K562 (cell line): ENCODE results near the gene DIAPH3. TPM values are rescaled to one million over a fixed set of nuclear protein-coding genes. Genes with fewer than 3 reads are reported as not detected.

ENCODE experiments used
- ATAC-seq: fragments of 200-7000 bp; cut with Tn5 transposase; 3 replicates; pipeline ENCODE4 v1.9.1; 2020; ENCODE audit warnings: moderate library complexity
- BruUV-seq: library from RNA; stranded (reverse); fragments of 400-500 nt; replicated peaks from 2 replicates; lab custom pipeline; 2021; lab: Mats Ljungman, UMichigan
- CTCF ChIA-PET: fragments of 300-600 bp; formaldehyde crosslinking; extraction: SDS; loops from one replicate; lab custom pipeline; 2021; ENCODE audit warnings: low intra/inter-chr PET ratio; lab: Yijun Ruan, JAX
- POLR2A ChIA-PET: fragments of 300-600, 350-650 bp; sonication (Branson Sonifier 250); formaldehyde crosslinking; extraction: SDS; loops from one replicate; lab custom pipeline; 2021; ENCODE audit warnings: antibody characterized with exemption, inconsistent platforms; lab: Yijun Ruan, JAX
- DNase-seq, 4 experiments: peaks; one replicate each; pipeline versions ENCODE4 v3.0.0 to v3.0.0-alpha.2; 2011 to 2018; ENCODE audit warnings: low spot score in 3 of 4, mixed read lengths in 3 of 4; ENCODE audit errors: extremely low read depth in 1 of 4
- FAIRE-seq: peaks from 2 replicates; lab custom pipeline; 2011; peaks lifted over from hg19 to GRCh38; lab: Jason Lieb, UNC
- H2AFZ ChIP-seq: 2 replicates; pipeline ENCODE4 v1.6.0; 2011; ENCODE audit warnings: low read depth, low read length, control low read depth, inconsistent platforms
- H3K27ac ChIP-seq: fragments of 200-600 bp; 3 replicates; pipeline ENCODE4 v1.8.0; 2011; ENCODE audit warnings: low read depth, mild to moderate bottlenecking, control low read depth, inconsistent platforms, low read length, moderate library complexity, mixed read lengths; ENCODE audit errors: extremely low read depth
- H3K27me3 ChIP-seq, 2 experiments: fragments of 300-600 bp in 1 of 2; 2 replicates in 1 of 2; 3 replicates in 1 of 2; pipeline versions ENCODE4 v1.6.0 to v1.8.0; 2011; ENCODE audit warnings: inconsistent platforms in 2 of 2, low read length in 2 of 2, mild to moderate bottlenecking in 1 of 2, mixed read lengths in 1 of 2, moderate library complexity in 1 of 2; ENCODE audit not compliant: control insufficient read depth in 2 of 2, insufficient read depth in 2 of 2
- H3K36me3 ChIP-seq: fragments of 300-600 bp; 3 replicates; pipeline ENCODE4 v1.8.0; 2011; ENCODE audit warnings: mild to moderate bottlenecking, low read length, inconsistent platforms; ENCODE audit not compliant: control insufficient read depth, insufficient read depth
- H3K4me1 ChIP-seq, 2 experiments: fragments of 200-600 bp in 1 of 2; replicated peaks in 1 of 2; 2 replicates in 1 of 2; 3 replicates in 1 of 2; pipeline versions ENCODE4 v1.5.1 to v1.8.0; 2011; ENCODE audit warnings: inconsistent platforms in 2 of 2, low read length in 2 of 2, mild to moderate bottlenecking in 1 of 2, mixed read lengths in 1 of 2, moderate library complexity in 1 of 2; ENCODE audit not compliant: control insufficient read depth in 2 of 2, insufficient read depth in 2 of 2
- H3K4me2 ChIP-seq: 2 replicates; pipeline ENCODE4 v1.6.1; 2011; ENCODE audit warnings: low read length, control low read depth, inconsistent platforms, mixed read lengths; ENCODE audit not compliant: insufficient read depth
- H3K4me3 ChIP-seq: fragments of 200-600 bp; sonication (generic), shearing (Covaris generic); 2 replicates; pipeline ENCODE4 v1.5.1; 2016; ENCODE audit warnings: control low read depth, inconsistent platforms
- H3K79me2 ChIP-seq: fragments of 200-600 bp; 3 replicates; pipeline ENCODE4 v1.8.0; 2011; ENCODE audit warnings: low read length, inconsistent platforms; ENCODE audit not compliant: control insufficient read depth, insufficient read depth
- H3K9ac ChIP-seq, 2 experiments: 2 replicates each; pipeline versions ENCODE4 v1.6.0 to v1.6.1; 2011; ENCODE audit warnings: low read depth in 2 of 2, low read length in 2 of 2, control low read depth in 1 of 2, inconsistent platforms in 1 of 2, mild to moderate bottlenecking in 1 of 2, mixed read lengths in 1 of 2; ENCODE audit not compliant: insufficient read depth in 1 of 2
- H3K9me1 ChIP-seq: one replicate; pipeline ENCODE4 v1.6.0; 2011; ENCODE audit warnings: inconsistent platforms, mild to moderate bottlenecking, low read length, moderate library complexity; ENCODE audit not compliant: control insufficient read depth, insufficient read depth
- H3K9me3 ChIP-seq: replicated peaks from 2 replicates; pipeline ENCODE4 v1.5.1; 2011; ENCODE audit warnings: low read depth, low read length, inconsistent platforms; ENCODE audit not compliant: control insufficient read depth, insufficient read depth
- H4K20me1 ChIP-seq: replicated peaks from 2 replicates; pipeline ENCODE4 v1.6.1; 2011; ENCODE audit warnings: low read length, inconsistent platforms, mixed read lengths; ENCODE audit not compliant: control insufficient read depth, insufficient read depth
- CEBPB ChIP-seq: fragments of 450-650 bp; IDR thresholded peaks from 2 replicates; pipeline ENCODE4 v1.6.1; 2016; ENCODE audit warnings: missing genetic modification characterization, missing compliant biosample characterization
- EP300 ChIP-seq: IDR thresholded peaks from 2 replicates; pipeline ENCODE4 v1.6.1; 2012; ENCODE audit warnings: low read length, improper control_type of control experiment
- POLR2H ChIP-seq: IDR thresholded peaks from 2 replicates; pipeline ENCODE4 v1.6.1; 2016; ENCODE audit warnings: missing genetic modification characterization, low read depth, mild to moderate bottlenecking, control low read depth, missing compliant biosample characterization, moderate library complexity
- REST ChIP-seq, 2 experiments: fragments of 450-650 bp; formaldehyde crosslinking in 1 of 2; IDR thresholded peaks; 2 replicates each; pipeline versions ENCODE4 v1.4.0 to v1.6.1; 2014 to 2020; ENCODE audit warnings: mild to moderate bottlenecking in 2 of 2, borderline replicate concordance in 1 of 2, low read depth in 1 of 2
- SMAD3 ChIP-seq: fragments of 450-650 bp; formaldehyde crosslinking; conservative IDR thresholded peaks from 2 replicates; pipeline ENCODE4 v1.4.0; 2020; ENCODE audit warnings: mild to moderate bottlenecking
- TOE1 ChIP-seq, 2 experiments: fragments of 450-650 bp in 1 of 2; sonication (generic) in 1 of 2; formaldehyde crosslinking in 1 of 2; IDR thresholded peaks; 2 replicates each; pipeline versions ENCODE4 v1.7.1 to v1.8.0; 2016 to 2022; ENCODE audit warnings: borderline replicate concordance in 2 of 2, mild to moderate bottlenecking in 2 of 2, antibody characterized with exemption in 1 of 2, inconsistent platforms in 1 of 2, low read depth in 1 of 2, missing genetic modification reagents in 1 of 2, moderate library complexity in 1 of 2
- ZNF699 ChIP-seq: fragments of 250-450 bp; sonication (Bioruptor Pico); IDR thresholded peaks from 2 replicates; pipeline ENCODE4 v1.8.0; 2021; ENCODE audit warnings: mild to moderate bottlenecking, moderate library complexity; ENCODE audit not compliant: insufficient replicate concordance
- WGBS: fragments of 100-300 bp; shearing (Covaris generic); methylation state at CpG from one replicate; pipeline ENCODE4 v1.1.6; 2016; ENCODE audit warnings: low coverage, mixed read lengths; ENCODE audit not compliant: insufficient coverage; ENCODE audit errors: missing lambda C conversion rate; 5-methylcytosine and 5-hydroxymethylcytosine counted together
- in situ Hi-C: fragments of 300-500 bp; cut with MboI; formaldehyde crosslinking; loops from 4 replicates; pipeline ENCODE4 v1.15.0; 2018; ENCODE audit warnings: inconsistent platforms, mixed read lengths
- intact Hi-C: fragments of 100-400 bp; cut with micrococcal nuclease; formaldehyde crosslinking; loops from 2 replicates; pipeline ENCODE4 v1.14.2; 2022
- polyA plus RNA-seq, 8 experiments: library from polyadenylated mRNA; depleted of rRNA in 4 of 8; stranded (reverse) in 5 of 8; unstranded in 3 of 8; fragments of >200 nt; fragmentation: Nextera tagmentation in 2 of 8; fragmentation: Illumina TruSeq in 1 of 8; extraction: Ambion mirVana in 2 of 8; extraction: Trizol in 1 of 8; gene quantifications; 2 replicates each; pipeline versions ENCODE4 v1.2.1 to v1.2.3, GENCODE V29; 2011 to 2014; ENCODE audit warnings: inconsistent platforms in 1 of 8, missing spikeins in 1 of 8
- total RNA-seq, 7 experiments: library from RNA; depleted of rRNA in 6 of 7; stranded (reverse); fragments of >200 nt in 6 of 7; fragmentation: Illumina TruSeq in 2 of 7; extraction: Trizol in 2 of 7; gene quantifications; 2 replicates each; pipeline versions ENCODE4 v1.2.1 to v1.2.3, GENCODE V29; 2011 to 2021; ENCODE audit warnings: low replicate concordance in 1 of 7
- TF ChIP-seq, protein P1 (sequence below): fragments of 450-650 bp; IDR thresholded peaks from 2 replicates; pipeline ENCODE4 v1.6.1; 2017; ENCODE audit warnings: mild to moderate bottlenecking, moderate library complexity

The DIAPH3 gene
- total and polyA plus RNA-seq, 9 of the 15 experiments (the other 6 are each of a cell fraction or from before 2014, with no cell fraction given), result 9.0 to 18.7 (median 14.7) TPM

DNA sequence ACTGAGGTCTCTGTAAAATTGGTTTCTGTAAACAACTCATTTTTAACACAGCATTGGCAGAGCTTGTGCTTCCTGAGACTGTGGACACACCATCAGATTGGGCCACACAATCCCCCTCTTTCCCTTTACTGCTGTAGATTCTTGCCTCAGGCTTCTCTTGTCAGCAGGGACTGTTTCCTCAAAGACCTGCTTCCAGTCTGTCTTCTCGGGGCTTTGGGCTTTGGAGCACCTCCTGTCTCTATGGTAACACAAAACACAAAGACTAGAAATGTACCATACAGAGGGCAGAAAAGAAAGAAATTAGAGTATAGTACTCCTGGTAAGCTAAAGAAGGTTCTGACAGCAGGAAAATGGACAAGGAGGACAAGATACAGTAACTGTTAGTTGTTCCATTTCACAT, 484.5 kb downstream of the DIAPH3 start (continued):
- TF ChIP-seq, protein P1, sequence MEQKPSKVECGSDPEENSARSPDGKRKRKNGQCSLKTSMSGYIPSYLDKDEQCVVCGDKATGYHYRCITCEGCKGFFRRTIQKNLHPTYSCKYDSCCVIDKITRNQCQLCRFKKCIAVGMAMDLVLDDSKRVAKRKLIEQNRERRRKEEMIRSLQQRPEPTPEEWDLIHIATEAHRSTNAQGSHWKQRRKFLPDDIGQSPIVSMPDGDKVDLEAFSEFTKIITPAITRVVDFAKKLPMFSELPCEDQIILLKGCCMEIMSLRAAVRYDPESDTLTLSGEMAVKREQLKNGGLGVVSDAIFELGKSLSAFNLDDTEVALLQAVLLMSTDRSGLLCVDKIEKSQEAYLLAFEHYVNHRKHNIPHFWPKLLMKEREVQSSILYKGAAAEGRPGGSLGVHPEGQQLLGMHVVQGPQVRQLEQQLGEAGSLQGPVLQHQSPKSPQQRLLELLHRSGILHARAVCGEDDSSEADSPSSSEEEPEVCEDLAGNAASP, result no peak

DNA sequence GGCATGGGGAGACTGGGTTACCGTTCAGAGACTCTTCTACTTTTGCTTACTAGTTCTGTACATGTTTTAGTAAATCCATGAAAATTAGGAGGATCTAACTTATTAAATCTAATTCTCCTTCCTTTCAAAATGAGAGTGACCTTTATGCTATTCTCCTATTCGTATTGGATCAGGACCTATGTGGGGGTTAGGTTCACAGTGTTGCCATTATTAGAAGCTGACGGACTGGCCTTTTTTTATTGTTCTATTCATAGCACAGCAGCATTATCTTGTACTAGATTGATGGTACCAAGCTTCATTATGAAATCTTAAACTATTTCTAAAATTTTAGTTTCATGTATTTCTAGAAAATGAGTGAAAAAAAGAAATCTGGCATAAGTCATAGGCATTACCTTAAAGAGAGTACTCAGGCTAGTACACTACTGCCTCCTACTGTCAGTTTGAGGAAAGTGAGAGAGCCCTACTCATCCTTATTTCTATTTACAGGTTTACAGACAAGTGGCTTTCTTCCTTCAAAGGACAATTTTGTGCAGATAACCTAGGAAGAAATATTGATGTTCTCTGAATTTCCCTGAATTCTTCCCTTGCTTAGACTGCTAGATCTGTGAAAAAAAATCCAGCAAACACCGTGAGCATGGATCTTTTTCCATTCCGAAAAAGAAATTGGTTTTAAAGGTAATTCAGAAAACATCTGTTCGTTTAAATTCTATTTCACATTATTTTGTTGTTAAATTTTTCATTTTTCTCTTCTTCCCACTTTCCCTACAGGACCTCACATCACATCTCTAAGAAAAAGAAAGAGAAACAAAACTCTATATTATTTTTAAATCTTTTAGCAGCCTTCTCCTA, 485.5 kb downstream of the DIAPH3 start:
- H3K4me3 ChIP-seq, result no peak overlapping the region
- H3K27ac ChIP-seq, result no peak overlapping the region
- no peak overlapping the region for H2AFZ ChIP-seq
- in situ Hi-C loops (loop anchor here (10.0 kb wide), 1 partner anchor 657 kb away; no protein-coding TSS in a partner anchor), intact Hi-C loops (loop anchor here (2.0 to 5.0 kb wide), 2 partner anchors 217 to 286 kb away; no protein-coding TSS in a partner anchor)
- FAIRE-seq (no peak), ATAC-seq (peak; percentile 78), DNase-seq (peak; percentile 15 to 49 (median 20))
- no peaks in the 10 kb centered on the region for H4K20me1 ChIP-seq
- H3K4me2 ChIP-seq, result no peak overlapping the region
- no peaks in the 10 kb centered on the region for H3K27me3 ChIP-seq
- no peaks in the 10 kb centered on the region for H3K9me1 ChIP-seq
- no peaks in the 10 kb centered on the region for H3K36me3 ChIP-seq
- POLR2A ChIA-PET, result interaction anchor here (0.8 kb wide), 1 partner anchor 287 kb away, joined by 3 read pairs; no protein-coding TSS in a partner anchor
- no peak overlapping the region for H3K9ac ChIP-seq
- BruUV-seq, result no TSS peak
- H3K79me2 ChIP-seq, result no peaks in the 10 kb centered on the region
- H3K4me1 ChIP-seq, result no peaks in the 10 kb centered on the region
- CTCF ChIA-PET, result no interaction called here
- WGBS, result 57% methylated on average over 6 of the region's 6 CpGs
- no peaks in the 10 kb centered on the region for H3K9me3 ChIP-seq
- TF ChIP-seq REST (IDR thresholded peaks at IDR 0.05; ENCODE audit: borderline replicate concordance) (peak; percentile 56; the same call in 1 of the 2 replicates), REST (CRISPR knock-in tag; IDR thresholded peaks at IDR 0.05; ENCODE audit: low read depth) (no peak), EP300 (no peak), POLR2H (tag) (no peak), ZNF699 (CRISPR knock-in tag) (no peak), TOE1 (IDR thresholded peaks at IDR 0.05; ENCODE audit: borderline replicate concordance) (no peak), TOE1 (CRISPR knock-in tag; IDR thresholded peaks at IDR 0.05; ENCODE audit: borderline replicate concordance, low read depth) (no peak), CEBPB (tag) (no peak), SMAD3 (CRISPR knock-in tag) (no peak)
